ENCODE measurements around the gene NUAK1. TPM values are rescaled to one million over a fixed set of nuclear protein-coding genes. Genes with fewer than 3 reads are reported as not detected.

NUAK1 gene
- total RNA-seq, 1 experiment from 2014 or later: 14.3 TPM

- Mint-ChIP-seq H3K27ac (ENCODE audit: unreplicated experiment) (no peak overlapping the region), H3K9me3 (ENCODE audit: low read depth, unreplicated experiment) (no peaks in the 10 kb centered on the region), H3K4me1 (ENCODE audit: low read depth, unreplicated experiment) (no peaks in the 10 kb centered on the region), H3K27me3 (ENCODE audit: unreplicated experiment) (no peaks in the 10 kb centered on the region), H3K4me3 (ENCODE audit: low read depth, unreplicated experiment) (no peak overlapping the region), H3K36me3 (ENCODE audit: insufficient read depth, unreplicated experiment) (no peaks in the 10 kb centered on the region)
- CTCF ChIA-PET: no interaction called here
- intact Hi-C loops (cut with micrococcal nuclease; ENCODE audit: unreplicated experiment): no loop called here
- TF ChIP-seq CTCF (IDR thresholded peaks at IDR 0.05; ENCODE audit: unreplicated experiment): no peak
- no TSS peak for BruUV-seq (replicated peaks)
- no peak for DNase-seq
These were observed 67.1 kb downstream of the NUAK1 start for GRCh38 chr12:106071686-106072085.

- no peaks in the 10 kb centered on the region for H3K36me3 Mint-ChIP-seq (ENCODE audit: insufficient read depth, unreplicated experiment)
- no peak for TF ChIP-seq CTCF (IDR thresholded peaks at IDR 0.05; ENCODE audit: unreplicated experiment)
- no peak overlapping the region for H3K4me3 Mint-ChIP-seq (ENCODE audit: low read depth, unreplicated experiment)
- no peaks in the 10 kb centered on the region for H3K4me1 Mint-ChIP-seq (ENCODE audit: low read depth, unreplicated experiment)
- intact Hi-C loops (cut with micrococcal nuclease; ENCODE audit: unreplicated experiment): no loop called here
- BruUV-seq (replicated peaks): no TSS peak
- H3K9me3 Mint-ChIP-seq (ENCODE audit: low read depth, unreplicated experiment): no peaks in the 10 kb centered on the region
- CTCF ChIA-PET: no interaction called here
- no peak overlapping the region for H3K27ac Mint-ChIP-seq (ENCODE audit: unreplicated experiment)
- no peak for DNase-seq
- H3K27me3 Mint-ChIP-seq (ENCODE audit: unreplicated experiment): no peaks in the 10 kb centered on the region
These were observed 68.1 kb downstream of the NUAK1 start for GRCh38 chr12:106070611-106071010.

- TF ChIP-seq CTCF (IDR thresholded peaks at IDR 0.05; ENCODE audit: unreplicated experiment): no peak
- CTCF ChIA-PET: no interaction called here
- DNase-seq: no peak
- H3K36me3 Mint-ChIP-seq (ENCODE audit: insufficient read depth, unreplicated experiment): no peaks in the 10 kb centered on the region
- no TSS peak for BruUV-seq (replicated peaks)
- H3K27ac Mint-ChIP-seq (ENCODE audit: unreplicated experiment): no peak overlapping the region
- no peak overlapping the region for H3K4me3 Mint-ChIP-seq (ENCODE audit: low read depth, unreplicated experiment)
- H3K9me3 Mint-ChIP-seq (ENCODE audit: low read depth, unreplicated experiment): no peaks in the 10 kb centered on the region
- intact Hi-C loops (cut with micrococcal nuclease; ENCODE audit: unreplicated experiment): no loop called here
- no peaks in the 10 kb centered on the region for H3K4me1 Mint-ChIP-seq (ENCODE audit: low read depth, unreplicated experiment)
- no peaks in the 10 kb centered on the region for H3K27me3 Mint-ChIP-seq (ENCODE audit: unreplicated experiment)
These were observed 68.6 kb downstream of the NUAK1 start for GRCh38 chr12:106070147-106070546.

GRCh38 chr12:106068296-106068695 is 70.5 kb downstream of the NUAK1 start:
- Mint-ChIP-seq H3K4me1 (ENCODE audit: low read depth, unreplicated experiment) (no peaks in the 10 kb centered on the region), H3K27me3 (ENCODE audit: unreplicated experiment) (no peaks in the 10 kb centered on the region), H3K4me3 (ENCODE audit: low read depth, unreplicated experiment) (no peak overlapping the region), H3K9me3 (ENCODE audit: low read depth, unreplicated experiment) (no peaks in the 10 kb centered on the region), H3K27ac (ENCODE audit: unreplicated experiment) (no peak overlapping the region), H3K36me3 (ENCODE audit: insufficient read depth, unreplicated experiment) (no peaks in the 10 kb centered on the region)
- no peak for TF ChIP-seq CTCF (IDR thresholded peaks at IDR 0.05; ENCODE audit: unreplicated experiment)
- CTCF ChIA-PET: no interaction called here
- intact Hi-C loops (cut with micrococcal nuclease; ENCODE audit: unreplicated experiment): no loop called here
- DNase-seq: no peak
- BruUV-seq (replicated peaks): no TSS peak

Measured in Calu3 (cell line).